ENCODE measurements around the gene PARVB. TPM values are rescaled to one million over a fixed set of nuclear protein-coding genes. Genes with fewer than 3 reads are reported as not detected.

PARVB gene
- total and polyA plus RNA-seq, 2 of the 8 experiments (the other 6 are each of a cell fraction or from before 2014, with no cell fraction given): 14.5 to 18.6 TPM

DNA sequence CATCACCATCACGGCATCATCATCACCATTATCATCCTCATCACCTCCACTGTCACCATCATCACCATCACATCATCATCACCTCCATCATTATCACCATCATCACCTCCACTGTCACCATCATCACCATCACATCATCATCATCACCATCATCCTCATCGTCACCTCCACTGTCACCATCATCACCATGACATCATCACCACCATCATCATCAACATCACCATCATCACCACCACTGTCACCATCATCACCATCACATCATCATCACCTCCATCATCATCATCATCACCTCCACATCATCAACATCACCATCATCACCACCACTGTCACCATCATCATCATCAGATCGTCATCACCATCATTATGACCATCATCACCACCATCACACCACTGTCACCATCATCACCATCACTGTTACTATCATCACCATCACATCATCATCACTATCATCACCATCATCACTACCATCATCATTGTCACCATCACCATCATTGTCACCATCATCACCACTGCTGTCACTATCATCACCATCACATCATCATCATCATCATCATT, 189.5 kb downstream of the PARVB start:
- no peak overlapping the region for H3K4ac ChIP-seq (replicated peaks; ENCODE audit: insufficient read length, low read depth, low read length)
- no peak overlapping the region for H2BK120ac ChIP-seq (replicated peaks; ENCODE audit: low read depth, low read length)
- H3K18ac ChIP-seq (ENCODE audit: extremely low read depth, low read length): no peak overlapping the region
- H3K23ac ChIP-seq (ENCODE audit: insufficient read length): no peak overlapping the region
- H2AK5ac ChIP-seq (ENCODE audit: low read depth, low read length): peak overlapping the region; percentile 80; the same call in 1 of the 2 replicates
- H2BK20ac ChIP-seq (ENCODE audit: low read length): no peak overlapping the region
- peak overlapping the region; percentile 56 for H4K91ac ChIP-seq (replicated peaks; ENCODE audit: insufficient read length, low read length)
- no peak overlapping the region for H2BK15ac ChIP-seq (ENCODE audit: low read length)
- H3K23me2 ChIP-seq (ENCODE audit: low read depth, low read length): peaks cover 7% of the 10 kb centered on the region; the same call in 1 of the 2 replicates
- ChIA-PET CTCF (ENCODE audit: partially characterized antibody) (no interaction called here), POLR2A (ENCODE audit: partially characterized antibody) (no interaction called here)
- H3K56ac ChIP-seq (replicated peaks; ENCODE audit: insufficient read length, low read depth, low read length): no peak overlapping the region
- H3K27me3 ChIP-seq (replicated peaks in 1 of 4; ENCODE audit: control insufficient read depth in 3 of 4, extremely low read depth in 1 of 4, insufficient read depth in 3 of 4, low read length in 3 of 4): no peaks in the 10 kb centered on the region
- no peaks in the 10 kb centered on the region; a peak in 1 of 7 replicates for H3K4me1 ChIP-seq (replicated peaks in 1 of 4; ENCODE audit: control insufficient read depth in 3 of 4, insufficient read depth in 4 of 4, low read length in 3 of 4)
- no peak overlapping the region for H4K5ac ChIP-seq (ENCODE audit: insufficient read length, low read depth, low read length)
- H3K4me2 ChIP-seq (ENCODE audit: insufficient read depth in 1 of 2, low read depth in 2 of 2, low read length in 2 of 2): no peak overlapping the region
- no peak for DNase-seq (ENCODE audit: low read depth in 1 of 2, low spot score in 2 of 2)
- WGBS, 2 experiments (ENCODE audit: extremely low coverage in 1 of 2, insufficient coverage in 1 of 2, insufficient read length in 1 of 2, insufficient replicate concordance in 2 of 2, low coverage in 1 of 2, low lambda C conversion rate in 2 of 2, missing lambda C conversion rate in 1 of 2): 82% methylated on average over 3 of the region's 3 CpGs; no CpG with 5 or more reads in 1 of the 2 experiments
- no peak overlapping the region for H3K27ac ChIP-seq (ENCODE audit: low read depth, low read length)
- H4K20me1 ChIP-seq (replicated peaks in 1 of 2; ENCODE audit: control insufficient read depth in 1 of 2, insufficient read depth in 2 of 2, low read length in 2 of 2): peaks cover 0 to 5% of the 10 kb centered on the region in 2 experiments
- H3K36me3 ChIP-seq (ENCODE audit: control insufficient read depth in 2 of 4, insufficient read depth in 4 of 4, low read length in 3 of 4): no peaks in the 10 kb centered on the region; a peak in 1 of 8 replicates
- no peak overlapping the region for H4K8ac ChIP-seq (ENCODE audit: extremely low read depth, insufficient read depth, low read length)
- H3K79me1 ChIP-seq (ENCODE audit: low read depth, low read length): no peaks in the 10 kb centered on the region
- H3K9ac ChIP-seq (replicated peaks in 1 of 4; ENCODE audit: extremely low read depth in 1 of 4, low read depth in 3 of 4, low read length in 3 of 4): no peak overlapping the region
- 0 out of 4 replicates have a peak, but pooled peaks cover 0 to 3% of the 10 kb centered on the region in 2 experiments for H3K9me3 ChIP-seq (ENCODE audit: insufficient read depth in 2 of 2, low read depth in 1 of 2, low read length in 1 of 2)
- 0 out of 2 replicates have a peak overlapping the region, but pooled peaks have one; percentile 10 for H2BK12ac ChIP-seq (ENCODE audit: low read depth, low read length)
- FAIRE-seq: no peak
- no peak overlapping the region for H2AFZ ChIP-seq (ENCODE audit: low read length)
- TF ChIP-seq, protein P1, sequence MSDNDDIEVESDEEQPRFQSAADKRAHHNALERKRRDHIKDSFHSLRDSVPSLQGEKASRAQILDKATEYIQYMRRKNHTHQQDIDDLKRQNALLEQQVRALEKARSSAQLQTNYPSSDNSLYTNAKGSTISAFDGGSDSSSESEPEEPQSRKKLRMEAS (IDR thresholded peaks at IDR 0.05): no peak
- no peak for TF ChIP-seq CBX5 (IDR thresholded peaks at IDR 0.05; ENCODE audit: low read depth, low read length)
- TF ChIP-seq TAF1 (IDR thresholded peaks at IDR 0.05; ENCODE audit: low read depth, low read length): no peak
- no peak overlapping the region for H3K14ac ChIP-seq (ENCODE audit: insufficient read length)
- no peaks in the 10 kb centered on the region for H3K79me2 ChIP-seq (ENCODE audit: control insufficient read depth in 1 of 2, insufficient read depth in 2 of 2, low read length in 2 of 2)
- H3K4me3 ChIP-seq (ENCODE audit: extremely low read depth in 1 of 4, insufficient read depth in 2 of 4, low read depth in 3 of 4, low read length in 4 of 4): no peak overlapping the region
- H2BK5ac ChIP-seq (ENCODE audit: low read depth, low read length): no peak overlapping the region
